ENCODE measurements around the gene DNAL1. TPM values are rescaled to one million over a fixed set of nuclear protein-coding genes. Genes with fewer than 3 reads are reported as not detected.

The DNAL1 gene
- total and polyA plus RNA-seq, 2 of the 13 experiments (the other 11 are each of a cell fraction or from before 2014, with no cell fraction given): 1.4 to 13.3 TPM

DNA sequence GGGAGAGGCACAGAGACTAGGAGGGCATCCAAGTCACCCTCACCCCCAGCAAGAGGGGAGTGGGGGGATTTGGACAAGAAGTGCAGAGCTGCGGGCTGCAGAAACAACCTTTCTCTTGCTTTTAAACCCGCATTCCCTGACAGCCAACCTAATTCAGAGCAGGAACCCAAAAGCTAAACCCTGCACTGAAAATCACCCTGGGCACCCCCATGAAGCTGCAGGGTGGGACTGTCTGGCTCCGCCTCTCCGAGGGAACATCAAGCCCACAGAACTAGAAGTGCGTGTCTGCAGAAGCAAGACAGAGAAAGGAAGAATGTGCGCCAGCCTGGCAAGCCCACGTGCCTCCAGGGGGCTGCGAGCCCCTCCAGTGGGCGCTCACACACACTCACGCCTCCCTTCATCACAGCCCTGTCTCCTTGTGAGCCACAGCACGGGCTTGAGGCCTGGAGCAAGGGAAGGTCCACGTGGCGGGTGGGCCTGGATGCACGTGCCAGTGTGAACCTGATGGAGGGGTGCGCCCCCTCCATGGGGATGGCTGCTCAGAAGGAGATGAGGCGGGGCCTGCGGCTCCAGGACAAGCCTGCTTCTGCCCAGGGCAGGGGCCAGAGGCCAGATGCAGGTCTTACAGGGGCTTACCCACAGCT, 97.2 kb downstream of the DNAL1 start (continued):
- TF ChIP-seq, protein P1, sequence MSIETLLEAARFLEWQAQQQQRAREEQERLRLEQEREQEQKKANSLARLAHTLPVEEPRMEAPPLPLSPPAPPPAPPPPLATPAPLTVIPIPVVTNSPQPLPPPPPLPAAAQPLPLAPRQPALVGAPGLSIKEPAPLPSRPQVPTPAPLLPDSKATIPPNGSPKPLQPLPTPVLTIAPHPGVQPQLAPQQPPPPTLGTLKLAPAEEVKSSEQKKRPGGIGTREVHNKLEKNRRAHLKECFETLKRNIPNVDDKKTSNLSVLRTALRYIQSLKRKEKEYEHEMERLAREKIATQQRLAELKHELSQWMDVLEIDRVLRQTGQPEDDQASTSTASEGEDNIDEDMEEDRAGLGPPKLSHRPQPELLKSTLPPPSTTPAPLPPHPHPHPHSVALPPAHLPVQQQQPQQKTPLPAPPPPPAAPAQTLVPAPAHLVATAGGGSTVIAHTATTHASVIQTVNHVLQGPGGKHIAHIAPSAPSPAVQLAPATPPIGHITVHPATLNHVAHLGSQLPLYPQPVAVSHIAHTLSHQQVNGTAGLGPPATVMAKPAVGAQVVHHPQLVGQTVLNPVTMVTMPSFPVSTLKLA (IDR thresholded peaks at IDR 0.05): peak; percentile 44; the same call in 1 of the 2 replicates

DNA sequence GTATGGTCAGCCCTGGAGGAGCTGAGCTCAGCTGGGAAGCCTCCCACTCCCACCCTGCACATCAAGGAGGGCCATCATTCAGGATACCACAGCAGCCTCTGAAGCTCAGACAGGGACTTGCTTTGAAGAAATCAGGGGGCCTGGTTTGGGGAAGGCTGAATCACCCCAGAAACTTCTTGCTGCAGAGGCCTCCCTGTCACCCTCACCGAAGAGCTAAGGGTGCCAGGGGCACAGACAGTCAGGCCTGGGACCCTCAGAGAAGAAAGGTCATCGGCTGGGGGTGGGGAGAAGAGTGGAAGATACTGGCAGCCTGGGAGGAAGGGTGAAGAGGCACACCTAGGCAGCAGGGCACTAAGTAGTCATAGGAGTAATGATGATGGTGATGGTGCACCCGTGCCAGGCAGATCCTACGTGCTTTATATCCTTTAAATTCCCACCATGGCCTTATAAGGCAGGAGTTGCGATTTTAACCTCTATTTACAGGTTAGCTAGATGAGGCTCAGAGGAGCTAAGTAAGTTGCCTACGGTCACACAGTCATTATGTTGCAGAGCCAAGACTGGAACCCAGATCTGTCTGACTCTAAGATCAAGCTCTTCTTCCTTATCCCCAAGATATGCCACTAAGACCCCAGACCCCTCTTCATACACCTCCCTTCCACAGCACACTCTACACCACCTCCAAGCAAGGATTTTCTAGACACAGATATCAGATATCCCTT, 97.9 kb downstream of the DNAL1 start:
- H4K20me1 ChIP-seq (ENCODE audit: insufficient read depth, low read length): peaks cover 72% of the 10 kb centered on the region
- FAIRE-seq: no peak

More for the DNA sequence above, 97.9 kb downstream of the DNAL1 start:
- H3K36me3 ChIP-seq (replicated peaks in 1 of 2; ENCODE audit: control insufficient read depth in 1 of 2, insufficient read depth in 2 of 2, low read length in 2 of 2): peaks cover 5 to 18% of the 10 kb centered on the region in 2 experiments; a peak in 4 of 5 replicates
- peak overlapping the region; percentile 36; the same call in 1 of the 2 replicates for H3K9ac ChIP-seq (ENCODE audit: insufficient read depth, low read depth, low read length)
- in situ Hi-C loops (cut with HindIII; ENCODE audit: extremely low pct_ligation_motif_present, low pct_unique_long_range_greater_than_20kb): loop anchor here (25.0 kb wide), 1 partner anchor 295 kb away; no protein-coding TSS in a partner anchor
- H3K9me3 ChIP-seq (ENCODE audit: low read length): no peaks in the 10 kb centered on the region
- POLR2A ChIA-PET: interaction anchor here (1.0 to 3.9 kb wide), 5 partner anchors 11 to 96 kb away, joined by 3 to 26 read pairs (median 3); a partner anchor contains a TSS
- 75% methylated on average over 4 of the region's 6 CpGs for WGBS (ENCODE audit: low lambda C conversion rate)
- intact Hi-C loops (cut with micrococcal nuclease; ENCODE audit: unreplicated experiment): no loop called here
- ATAC-seq (no peak), DNase-seq (ENCODE audit: low spot score) (no peak)
- H3K27ac ChIP-seq (ENCODE audit: extremely low read length, insufficient read depth, low read length): peak overlapping the region; percentile 61
- no peaks in the 10 kb centered on the region for H3K27me3 ChIP-seq (ENCODE audit: control insufficient read depth in 1 of 2, insufficient read depth in 2 of 2, low read length in 2 of 2)
- no peak overlapping the region for H2AFZ ChIP-seq (ENCODE audit: low read length)
- H3K4me3 ChIP-seq (replicated peaks in 1 of 3; ENCODE audit: insufficient read depth in 1 of 3, low read depth in 2 of 3, low read length in 3 of 3): peak overlapping the region in 1 of 3 experiments; percentile 7; a peak in 1 of 6 replicates
- no TSS peak for BruUV-seq (replicated peaks)
- peaks cover 82% of the 10 kb centered on the region for H3K4me1 ChIP-seq (ENCODE audit: insufficient read depth, low read length)
- TF ChIP-seq MBD4 (IDR thresholded peaks at IDR 0.05; ENCODE audit: borderline replicate concordance, low read length) (no peak), ZMYM3 (CRISPR knock-in tag; IDR thresholded peaks at IDR 0.05) (no peak), IRF2 (CRISPR knock-in tag; IDR thresholded peaks at IDR 0.05) (no peak), GPN1 (CRISPR knock-in tag; IDR thresholded peaks at IDR 0.05; ENCODE audit: borderline replicate concordance) (no peak), ZNF431 (CRISPR knock-in tag; IDR thresholded peaks at IDR 0.05; ENCODE audit: borderline replicate concordance, low read depth) (no peak), SIX4 (CRISPR knock-in tag; IDR thresholded peaks at IDR 0.05) (no peak), SMYD3 (CRISPR knock-in tag; IDR thresholded peaks at IDR 0.05) (no peak), PRPF4 (IDR thresholded peaks at IDR 0.05; ENCODE audit: low read depth, low read length, poor library complexity, severe bottlenecking) (no peak), KLF9 (CRISPR knock-in tag; IDR thresholded peaks at IDR 0.05; ENCODE audit: low read depth) (no peak), TRIM24 (CRISPR knock-in tag; IDR thresholded peaks at IDR 0.05) (no peak), GABPA (IDR thresholded peaks at IDR 0.05; ENCODE audit: low read depth, low read length) (no peak), GABPA (CRISPR knock-in tag; IDR thresholded peaks at IDR 0.05; ENCODE audit: low read depth) (no peak), HNRNPL (IDR thresholded peaks at IDR 0.05; ENCODE audit: low read depth, low read length) (no peak)
- TF ChIP-seq, protein P2, sequence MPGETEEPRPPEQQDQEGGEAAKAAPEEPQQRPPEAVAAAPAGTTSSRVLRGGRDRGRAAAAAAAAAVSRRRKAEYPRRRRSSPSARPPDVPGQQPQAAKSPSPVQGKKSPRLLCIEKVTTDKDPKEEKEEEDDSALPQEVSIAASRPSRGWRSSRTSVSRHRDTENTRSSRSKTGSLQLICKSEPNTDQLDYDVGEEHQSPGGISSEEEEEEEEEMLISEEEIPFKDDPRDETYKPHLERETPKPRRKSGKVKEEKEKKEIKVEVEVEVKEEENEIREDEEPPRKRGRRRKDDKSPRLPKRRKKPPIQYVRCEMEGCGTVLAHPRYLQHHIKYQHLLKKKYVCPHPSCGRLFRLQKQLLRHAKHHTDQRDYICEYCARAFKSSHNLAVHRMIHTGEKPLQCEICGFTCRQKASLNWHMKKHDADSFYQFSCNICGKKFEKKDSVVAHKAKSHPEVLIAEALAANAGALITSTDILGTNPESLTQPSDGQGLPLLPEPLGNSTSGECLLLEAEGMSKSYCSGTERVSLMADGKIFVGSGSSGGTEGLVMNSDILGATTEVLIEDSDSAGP (CRISPR knock-in tag; IDR thresholded peaks at IDR 0.05; ENCODE audit: borderline replicate concordance): no peak
- peaks cover 80% of the 10 kb centered on the region for H3K79me2 ChIP-seq (ENCODE audit: insufficient read depth, low read length)
- CTCF ChIA-PET (ENCODE audit: low intra/inter-chr PET ratio, low total read pairs): no interaction called here
- H3K4me2 ChIP-seq (ENCODE audit: low read depth, low read length): peak overlapping the region; percentile 85

All from HepG2 (cell line).